CD4-positive, alpha-beta T cell treated with Interleukin-2 at 100 ng/mL for 4 hours (primary cell): Measurements from ENCODE around the gene MTRF1.

ENCODE experiments used
- DNase-seq: peaks from one replicate; pipeline ENCODE4 v3.0.0-alpha.2; 2020; ENCODE audit warnings: low spot score

MTRF1 gene

GRCh38 chr13:41224113-41225110, 39.0 kb downstream of the MTRF1 start:
- no peak for DNase-seq

- peak; percentile 70 for DNase-seq
Observed at GRCh38 chr13:41222259-41222852, 41.0 kb downstream of the MTRF1 start.

GRCh38 chr13:41220401-41220800, 43.0 kb downstream of the MTRF1 start:
- DNase-seq: no peak

- DNase-seq: no peak
Observed at GRCh38 chr13:41216160-41216559, 47.2 kb downstream of the MTRF1 start.

- DNase-seq: no peak
Observed at GRCh38 chr13:41213919-41214318, 49.5 kb downstream of the MTRF1 start.

GRCh38 chr13:41213316-41213715, 50.1 kb downstream of the MTRF1 start:
- DNase-seq: no peak

- DNase-seq: no peak
Observed at GRCh38 chr13:41212881-41213280, 50.5 kb downstream of the MTRF1 start.

- no peak for DNase-seq
Observed at GRCh38 chr13:41211062-41211461, 52.3 kb downstream of the MTRF1 start.

GRCh38 chr13:41206467-41206866, 56.9 kb downstream of the MTRF1 start:
- no peak for DNase-seq

- no peak for DNase-seq
Observed at GRCh38 chr13:41203810-41204209, 59.6 kb downstream of the MTRF1 start.

GRCh38 chr13:41200126-41200525, 63.2 kb downstream of the MTRF1 start:
- no peak for DNase-seq

- no peak for DNase-seq
Observed at GRCh38 chr13:41199526-41199925, 63.9 kb downstream of the MTRF1 start.

- no peak for DNase-seq
Observed at GRCh38 chr13:41199079-41199478, 64.3 kb downstream of the MTRF1 start.

- DNase-seq: no peak
Observed at GRCh38 chr13:41196620-41197019, 66.8 kb downstream of the MTRF1 start.

- DNase-seq: no peak
Observed at GRCh38 chr13:41196011-41196410, 67.4 kb downstream of the MTRF1 start.

- peak; percentile 93 for DNase-seq
Observed at GRCh38 chr13:41193919-41194824, 69.2 kb downstream of the MTRF1 start, which contains the start of gene KBTBD7. Gene KBTBD7 (minus strand): TSS chr13:41194569. CDS start chr13:41194257, 312 bp downstream.

- DNase-seq: no peak
Observed at GRCh38 chr13:41193469-41193868, 69.9 kb downstream of the MTRF1 start.

GRCh38 chr13:41188584-41188983, 74.8 kb downstream of the MTRF1 start:
- DNase-seq: no peak

GRCh38 chr13:41186481-41186880, 76.9 kb downstream of the MTRF1 start:
- DNase-seq: no peak

- DNase-seq: no peak
Observed at GRCh38 chr13:41182231-41182630, 81.1 kb downstream of the MTRF1 start.

- no peak for DNase-seq
Observed at GRCh38 chr13:41179593-41180250, 83.7 kb downstream of the MTRF1 start.

GRCh38 chr13:41178040-41178439, 85.3 kb downstream of the MTRF1 start:
- DNase-seq: no peak
